ENCODE measurements around the gene ENO4. TPM values are rescaled to one million over a fixed set of nuclear protein-coding genes. Genes with fewer than 3 reads are reported as not detected.

Gene ENO4
- total RNA-seq, 1 donor from 2014 or later = not detected

GRCh38 chr10:116919164-116919563, 69.9 kb downstream of the ENO4 start:
- H3K27me3 ChIP-seq (ENCODE audit: low read depth) = no peaks in the 10 kb centered on the region
- intact Hi-C loops (cut with micrococcal nuclease) = loop anchor here (2.0 kb wide), 1 partner anchor 44 kb away; no protein-coding TSS in a partner anchor
- H3K36me3 ChIP-seq = no peaks in the 10 kb centered on the region
- no peak for TF ChIP-seq CTCF (IDR thresholded peaks at IDR 0.05; ENCODE audit: borderline replicate concordance)
- no peaks in the 10 kb centered on the region for H3K9me3 ChIP-seq (replicated peaks)
- DNase-seq = no peak
- H3K27ac ChIP-seq (replicated peaks) = no peak overlapping the region
- H3K4me3 ChIP-seq = no peak overlapping the region
- H3K4me1 ChIP-seq = no peaks in the 10 kb centered on the region

DNA sequence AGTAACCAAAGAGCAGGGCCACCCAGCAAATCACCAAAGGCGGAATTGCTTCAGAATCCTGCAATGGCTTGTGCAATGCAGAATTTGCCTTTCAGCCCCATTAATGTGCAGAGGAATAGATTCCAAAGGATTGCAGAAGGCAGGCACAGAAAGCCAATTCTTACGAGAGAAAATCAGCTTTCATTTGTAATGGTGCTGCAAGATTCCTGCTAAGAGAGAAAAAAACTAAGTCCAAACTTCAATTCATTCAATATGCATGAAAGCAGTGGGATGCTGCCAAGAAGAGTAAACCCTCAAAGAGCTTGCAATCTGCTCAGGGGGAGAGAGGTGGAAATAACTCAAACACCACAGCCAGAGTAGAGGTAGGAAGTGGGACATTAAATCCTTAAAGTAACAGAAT, 70.4 kb downstream of the ENO4 start:
- Histone ChIP-seq H3K9me3 (replicated peaks) (no peaks in the 10 kb centered on the region), H3K27ac (replicated peaks) (no peak overlapping the region), H3K27me3 (ENCODE audit: low read depth) (no peaks in the 10 kb centered on the region), H3K4me1 (no peaks in the 10 kb centered on the region), H3K36me3 (no peaks in the 10 kb centered on the region), H3K4me3 (no peak overlapping the region)
- DNase-seq = no peak
- no peak for TF ChIP-seq CTCF (IDR thresholded peaks at IDR 0.05; ENCODE audit: borderline replicate concordance)
- intact Hi-C loops (cut with micrococcal nuclease) = loop anchor here (2.0 kb wide), 1 partner anchor 45 kb away; no protein-coding TSS in a partner anchor

- Histone ChIP-seq H3K4me1 (no peaks in the 10 kb centered on the region), H3K4me3 (no peak overlapping the region), H3K27ac (replicated peaks) (no peak overlapping the region), H3K9me3 (replicated peaks) (no peaks in the 10 kb centered on the region), H3K36me3 (peaks cover 3% of the 10 kb centered on the region), H3K27me3 (ENCODE audit: low read depth) (no peaks in the 10 kb centered on the region)
- TF ChIP-seq CTCF (IDR thresholded peaks at IDR 0.05; ENCODE audit: borderline replicate concordance) = no peak
- intact Hi-C loops (cut with micrococcal nuclease) = no loop called here
- no peak for DNase-seq
These were observed 75.8 kb downstream of the ENO4 start for GRCh38 chr10:116925056-116925455.

DNA sequence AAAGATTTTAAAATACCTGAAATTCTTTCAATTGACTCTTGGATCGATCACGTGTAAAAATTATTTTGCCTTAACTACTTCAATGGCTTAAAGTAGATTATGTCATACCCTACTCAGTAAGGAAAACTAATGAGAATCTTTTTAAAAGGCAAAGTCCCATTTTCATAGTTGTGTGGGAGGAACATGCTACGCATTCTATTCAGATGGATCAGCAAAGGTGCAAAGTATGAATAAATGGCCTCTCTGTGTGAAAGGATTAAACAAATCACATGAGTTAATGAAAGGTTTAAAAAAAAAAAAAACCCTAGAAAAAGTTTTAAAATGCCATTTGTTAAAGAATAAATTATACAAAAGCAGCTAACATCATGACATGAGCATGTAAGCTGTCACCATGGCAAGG, 77.1 kb downstream of the ENO4 start:
- Histone ChIP-seq H3K36me3 (peaks cover 3% of the 10 kb centered on the region), H3K4me3 (no peak overlapping the region), H3K4me1 (no peaks in the 10 kb centered on the region), H3K27ac (replicated peaks) (no peak overlapping the region), H3K27me3 (ENCODE audit: low read depth) (no peaks in the 10 kb centered on the region), H3K9me3 (replicated peaks) (no peaks in the 10 kb centered on the region)
- intact Hi-C loops (cut with micrococcal nuclease) = no loop called here
- TF ChIP-seq CTCF (IDR thresholded peaks at IDR 0.05; ENCODE audit: borderline replicate concordance) = no peak
- no peak for DNase-seq

DNA sequence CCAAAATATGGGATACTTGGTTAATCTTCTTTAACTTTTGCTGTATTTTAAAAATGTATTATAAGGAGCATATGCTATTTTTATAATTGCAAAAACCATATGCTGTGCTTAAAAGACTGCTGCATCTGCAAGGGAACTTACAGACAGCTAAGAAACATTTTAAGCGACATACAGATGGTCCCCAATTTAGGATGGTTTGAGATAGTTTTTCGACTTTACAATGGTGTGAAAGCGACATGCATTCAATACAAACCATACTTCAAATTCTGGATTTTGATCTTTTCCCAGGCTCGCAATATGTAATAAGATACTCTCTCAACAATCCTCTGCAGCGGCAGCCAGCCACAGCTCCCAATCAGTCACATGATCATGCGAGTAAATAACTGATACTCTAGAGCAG, 82.5 kb downstream of the ENO4 start:
- intact Hi-C loops (cut with micrococcal nuclease) = no loop called here
- no peak for DNase-seq
- H3K9me3 ChIP-seq (replicated peaks) = peaks cover 9% of the 10 kb centered on the region
- no peaks in the 10 kb centered on the region for H3K4me1 ChIP-seq
- H3K27me3 ChIP-seq (ENCODE audit: low read depth) = no peaks in the 10 kb centered on the region
- no peak for TF ChIP-seq CTCF (IDR thresholded peaks at IDR 0.05; ENCODE audit: borderline replicate concordance)
- peaks cover under 1% of the 10 kb centered on the region for H3K36me3 ChIP-seq
- no peak overlapping the region for H3K4me3 ChIP-seq
- no peak overlapping the region for H3K27ac ChIP-seq (replicated peaks)

Other genes with a start within 250 kb of the ENO4 start
- gene PNLIPRP2, start 228.5 kb upstream of the ENO4 start, total RNA-seq = not detected
- 15.0 TPM for gene HSPA12A, start 106.9 kb upstream of the ENO4 start, total RNA-seq
- gene SHTN1, start 155.7 kb downstream of the ENO4 start, total RNA-seq = 2.0 TPM